ENCODE results near the gene FZD10. TPM values are rescaled to one million over a fixed set of nuclear protein-coding genes. Genes with fewer than 3 reads are reported as not detected.

Gene FZD10
- total and polyA plus RNA-seq, 2 experiments from 2014 or later, result 0.11 to 0.45 TPM

DNA sequence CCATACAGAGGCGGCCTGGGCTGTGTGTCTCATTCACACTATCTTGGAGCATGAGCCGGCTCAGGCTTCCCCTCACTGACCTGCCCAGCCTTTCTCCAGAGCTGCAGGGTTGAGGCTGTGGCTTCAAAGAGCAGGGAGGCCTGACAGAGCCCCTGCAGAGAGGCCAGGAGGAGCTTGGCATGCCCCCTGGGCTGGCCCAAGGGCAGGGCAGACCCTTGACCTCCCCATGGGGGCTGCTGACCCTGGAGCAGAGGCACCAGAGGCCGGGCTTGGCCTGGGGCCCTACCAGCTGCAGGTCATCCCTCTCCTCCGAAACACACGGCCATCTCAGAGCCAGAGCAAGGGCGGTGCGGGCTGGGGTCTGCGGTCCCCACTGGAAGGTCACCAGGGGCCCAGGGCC is 46.6 kb upstream of the FZD10 start:
- Mint-ChIP-seq H3K4me3 (no peak overlapping the region), H3K27ac (no peak overlapping the region), H3K9me3 (peaks cover 97% of the 10 kb centered on the region), H3K27me3 (ENCODE audit: insufficient read depth, low read depth, poor library complexity) (peaks cover 6% of the 10 kb centered on the region), H3K36me3 (ENCODE audit: low read depth) (peaks cover 50% of the 10 kb centered on the region), H3K4me1 (no peaks in the 10 kb centered on the region)
- Histone ChIP-seq H2AFZ (no peak overlapping the region), H3K4me2 (no peak overlapping the region), H3K27ac (ENCODE audit: low read depth) (no peak overlapping the region), H3K79me2 (replicated peaks; ENCODE audit: insufficient read depth) (no peaks in the 10 kb centered on the region), H3K36me3 (ENCODE audit: insufficient read depth) (no peaks in the 10 kb centered on the region), H3K9me2 (ENCODE audit: insufficient read depth) (no peaks in the 10 kb centered on the region), H3F3A (replicated peaks; ENCODE audit: low read depth) (no peaks in the 10 kb centered on the region), H3K27me3 (ENCODE audit: insufficient read depth) (no peaks in the 10 kb centered on the region), H3K4me1 (ENCODE audit: insufficient read depth) (no peaks in the 10 kb centered on the region), H3K4me3 (no peak overlapping the region), H4K20me1 (replicated peaks; ENCODE audit: insufficient read depth) (no peaks in the 10 kb centered on the region)
- ATAC-seq (no peak), DNase-seq (ENCODE audit: low spot score) (no peak)
- TF ChIP-seq CREB1 (CRISPR knock-in tag; IDR thresholded peaks at IDR 0.05; ENCODE audit: low read depth) (no peak), EZH2 (IDR thresholded peaks at IDR 0.05; ENCODE audit: low read depth, unreplicated experiment) (no peak), EZH2phosphoT487 (IDR thresholded peaks at IDR 0.05; ENCODE audit: unreplicated experiment) (no peak), ZNF331 (CRISPR knock-in tag; IDR thresholded peaks at IDR 0.05; ENCODE audit: low read depth) (no peak), NANOG (IDR thresholded peaks at IDR 0.05; ENCODE audit: borderline replicate concordance) (no peak), POLR2AphosphoS5 (IDR thresholded peaks at IDR 0.05; ENCODE audit: low read depth) (no peak)
- TF ChIP-seq, protein P1, sequence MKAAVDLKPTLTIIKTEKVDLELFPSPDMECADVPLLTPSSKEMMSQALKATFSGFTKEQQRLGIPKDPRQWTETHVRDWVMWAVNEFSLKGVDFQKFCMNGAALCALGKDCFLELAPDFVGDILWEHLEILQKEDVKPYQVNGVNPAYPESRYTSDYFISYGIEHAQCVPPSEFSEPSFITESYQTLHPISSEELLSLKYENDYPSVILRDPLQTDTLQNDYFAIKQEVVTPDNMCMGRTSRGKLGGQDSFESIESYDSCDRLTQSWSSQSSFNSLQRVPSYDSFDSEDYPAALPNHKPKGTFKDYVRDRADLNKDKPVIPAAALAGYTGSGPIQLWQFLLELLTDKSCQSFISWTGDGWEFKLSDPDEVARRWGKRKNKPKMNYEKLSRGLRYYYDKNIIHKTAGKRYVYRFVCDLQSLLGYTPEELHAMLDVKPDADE (IDR thresholded peaks at IDR 0.05), result no peak

DNA sequence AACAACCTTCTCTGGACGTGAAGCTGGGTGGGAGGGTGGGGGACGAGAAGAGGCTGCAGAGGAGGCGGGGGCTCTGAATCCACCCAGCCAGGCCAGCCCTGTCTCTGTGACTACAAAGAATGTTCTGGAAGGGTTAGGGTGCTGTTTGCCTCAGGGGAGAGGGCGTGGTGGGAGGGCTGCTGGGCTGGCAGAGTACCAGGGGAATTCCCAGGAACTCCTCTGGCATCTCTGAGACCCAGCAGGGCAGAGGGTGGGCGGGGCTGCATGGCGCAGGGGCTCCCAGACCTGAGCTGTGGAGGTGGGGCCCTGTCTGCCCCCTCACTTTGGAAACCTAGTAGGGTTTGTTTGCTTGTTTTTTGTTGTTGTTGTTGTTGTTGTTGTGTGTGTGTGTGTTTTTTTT is 45.5 kb upstream of the FZD10 start:
- Histone ChIP-seq H3F3A (replicated peaks; ENCODE audit: low read depth) (no peaks in the 10 kb centered on the region), H3K27ac (ENCODE audit: low read depth) (no peak overlapping the region), H4K20me1 (replicated peaks; ENCODE audit: insufficient read depth) (no peaks in the 10 kb centered on the region), H3K79me2 (replicated peaks; ENCODE audit: insufficient read depth) (no peaks in the 10 kb centered on the region), H3K9me2 (ENCODE audit: insufficient read depth) (no peaks in the 10 kb centered on the region), H3K27me3 (ENCODE audit: insufficient read depth) (no peaks in the 10 kb centered on the region), H3K36me3 (ENCODE audit: insufficient read depth) (no peaks in the 10 kb centered on the region), H3K4me1 (ENCODE audit: insufficient read depth) (no peaks in the 10 kb centered on the region), H3K4me2 (no peak overlapping the region), H2AFZ (no peak overlapping the region), H3K4me3 (no peak overlapping the region)
- DNase-seq (ENCODE audit: low spot score) (no peak), ATAC-seq (no peak)
- H3K9me3 Mint-ChIP-seq, result peaks cover 97% of the 10 kb centered on the region
- H3K4me1 Mint-ChIP-seq, result no peaks in the 10 kb centered on the region; the same call in 2 of the 3 replicates
- H3K27ac Mint-ChIP-seq, result no peak overlapping the region
- no peak overlapping the region for H3K4me3 Mint-ChIP-seq
- H3K36me3 Mint-ChIP-seq (ENCODE audit: low read depth), result peaks cover 52% of the 10 kb centered on the region
- peaks cover 8% of the 10 kb centered on the region for H3K27me3 Mint-ChIP-seq (ENCODE audit: insufficient read depth, low read depth, poor library complexity)
- TF ChIP-seq, protein P2, sequence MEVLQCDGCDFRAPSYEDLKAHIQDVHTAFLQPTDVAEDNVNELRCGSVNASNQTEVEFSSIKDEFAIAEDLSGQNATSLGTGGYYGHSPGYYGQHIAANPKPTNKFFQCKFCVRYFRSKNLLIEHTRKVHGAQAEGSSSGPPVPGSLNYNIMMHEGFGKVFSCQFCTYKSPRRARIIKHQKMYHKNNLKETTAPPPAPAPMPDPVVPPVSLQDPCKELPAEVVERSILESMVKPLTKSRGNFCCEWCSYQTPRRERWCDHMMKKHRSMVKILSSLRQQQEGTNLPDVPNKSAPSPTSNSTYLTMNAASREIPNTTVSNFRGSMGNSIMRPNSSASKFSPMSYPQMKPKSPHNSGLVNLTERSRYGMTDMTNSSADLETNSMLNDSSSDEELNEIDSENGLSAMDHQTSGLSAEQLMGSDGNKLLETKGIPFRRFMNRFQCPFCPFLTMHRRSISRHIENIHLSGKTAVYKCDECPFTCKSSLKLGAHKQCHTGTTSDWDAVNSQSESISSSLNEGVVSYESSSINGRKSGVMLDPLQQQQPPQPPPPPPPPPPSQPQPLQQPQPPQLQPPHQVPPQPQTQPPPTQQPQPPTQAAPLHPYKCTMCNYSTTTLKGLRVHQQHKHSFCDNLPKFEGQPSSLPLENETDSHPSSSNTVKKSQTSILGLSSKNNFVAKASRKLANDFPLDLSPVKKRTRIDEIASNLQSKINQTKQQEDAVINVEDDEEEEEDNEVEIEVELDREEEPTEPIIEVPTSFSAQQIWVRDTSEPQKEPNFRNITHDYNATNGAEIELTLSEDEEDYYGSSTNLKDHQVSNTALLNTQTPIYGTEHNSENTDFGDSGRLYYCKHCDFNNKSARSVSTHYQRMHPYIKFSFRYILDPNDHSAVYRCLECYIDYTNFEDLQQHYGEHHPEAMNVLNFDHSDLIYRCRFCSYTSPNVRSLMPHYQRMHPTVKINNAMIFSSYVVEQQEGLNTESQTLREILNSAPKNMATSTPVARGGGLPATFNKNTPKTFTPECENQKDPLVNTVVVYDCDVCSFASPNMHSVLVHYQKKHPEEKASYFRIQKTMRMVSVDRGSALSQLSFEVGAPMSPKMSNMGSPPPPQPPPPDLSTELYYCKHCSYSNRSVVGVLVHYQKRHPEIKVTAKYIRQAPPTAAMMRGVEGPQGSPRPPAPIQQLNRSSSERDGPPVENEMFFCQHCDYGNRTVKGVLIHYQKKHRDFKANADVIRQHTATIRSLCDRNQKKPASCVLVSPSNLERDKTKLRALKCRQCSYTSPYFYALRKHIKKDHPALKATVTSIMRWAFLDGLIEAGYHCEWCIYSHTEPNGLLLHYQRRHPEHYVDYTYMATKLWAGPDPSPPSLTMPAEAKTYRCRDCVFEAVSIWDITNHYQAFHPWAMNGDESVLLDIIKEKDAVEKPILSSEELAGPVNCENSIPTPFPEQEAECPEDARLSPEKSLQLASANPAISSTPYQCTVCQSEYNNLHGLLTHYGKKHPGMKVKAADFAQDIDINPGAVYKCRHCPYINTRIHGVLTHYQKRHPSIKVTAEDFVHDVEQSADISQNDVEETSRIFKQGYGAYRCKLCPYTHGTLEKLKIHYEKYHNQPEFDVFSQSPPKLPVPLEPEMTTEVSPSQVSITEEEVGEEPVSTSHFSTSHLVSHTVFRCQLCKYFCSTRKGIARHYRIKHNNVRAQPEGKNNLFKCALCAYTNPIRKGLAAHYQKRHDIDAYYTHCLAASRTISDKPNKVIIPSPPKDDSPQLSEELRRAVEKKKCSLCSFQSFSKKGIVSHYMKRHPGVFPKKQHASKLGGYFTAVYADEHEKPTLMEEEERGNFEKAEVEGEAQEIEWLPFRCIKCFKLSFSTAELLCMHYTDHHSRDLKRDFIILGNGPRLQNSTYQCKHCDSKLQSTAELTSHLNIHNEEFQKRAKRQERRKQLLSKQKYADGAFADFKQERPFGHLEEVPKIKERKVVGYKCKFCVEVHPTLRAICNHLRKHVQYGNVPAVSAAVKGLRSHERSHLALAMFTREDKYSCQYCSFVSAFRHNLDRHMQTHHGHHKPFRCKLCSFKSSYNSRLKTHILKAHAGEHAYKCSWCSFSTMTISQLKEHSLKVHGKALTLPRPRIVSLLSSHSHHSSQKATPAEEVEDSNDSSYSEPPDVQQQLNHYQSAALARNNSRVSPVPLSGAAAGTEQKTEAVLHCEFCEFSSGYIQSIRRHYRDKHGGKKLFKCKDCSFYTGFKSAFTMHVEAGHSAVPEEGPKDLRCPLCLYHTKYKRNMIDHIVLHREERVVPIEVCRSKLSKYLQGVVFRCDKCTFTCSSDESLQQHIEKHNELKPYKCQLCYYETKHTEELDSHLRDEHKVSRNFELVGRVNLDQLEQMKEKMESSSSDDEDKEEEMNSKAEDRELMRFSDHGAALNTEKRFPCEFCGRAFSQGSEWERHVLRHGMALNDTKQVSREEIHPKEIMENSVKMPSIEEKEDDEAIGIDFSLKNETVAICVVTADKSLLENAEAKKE (CRISPR knock-in tag; IDR thresholded peaks at IDR 0.05), result no peak
- TF ChIP-seq EZH2 (IDR thresholded peaks at IDR 0.05; ENCODE audit: low read depth, unreplicated experiment) (no peak), NANOG (IDR thresholded peaks at IDR 0.05; ENCODE audit: borderline replicate concordance) (no peak), ZNF331 (CRISPR knock-in tag; IDR thresholded peaks at IDR 0.05; ENCODE audit: low read depth) (no peak), JUNB (IDR thresholded peaks at IDR 0.05; ENCODE audit: unreplicated experiment) (no peak), EZH2phosphoT487 (IDR thresholded peaks at IDR 0.05; ENCODE audit: unreplicated experiment) (no peak)
- TF ChIP-seq, protein P3, sequence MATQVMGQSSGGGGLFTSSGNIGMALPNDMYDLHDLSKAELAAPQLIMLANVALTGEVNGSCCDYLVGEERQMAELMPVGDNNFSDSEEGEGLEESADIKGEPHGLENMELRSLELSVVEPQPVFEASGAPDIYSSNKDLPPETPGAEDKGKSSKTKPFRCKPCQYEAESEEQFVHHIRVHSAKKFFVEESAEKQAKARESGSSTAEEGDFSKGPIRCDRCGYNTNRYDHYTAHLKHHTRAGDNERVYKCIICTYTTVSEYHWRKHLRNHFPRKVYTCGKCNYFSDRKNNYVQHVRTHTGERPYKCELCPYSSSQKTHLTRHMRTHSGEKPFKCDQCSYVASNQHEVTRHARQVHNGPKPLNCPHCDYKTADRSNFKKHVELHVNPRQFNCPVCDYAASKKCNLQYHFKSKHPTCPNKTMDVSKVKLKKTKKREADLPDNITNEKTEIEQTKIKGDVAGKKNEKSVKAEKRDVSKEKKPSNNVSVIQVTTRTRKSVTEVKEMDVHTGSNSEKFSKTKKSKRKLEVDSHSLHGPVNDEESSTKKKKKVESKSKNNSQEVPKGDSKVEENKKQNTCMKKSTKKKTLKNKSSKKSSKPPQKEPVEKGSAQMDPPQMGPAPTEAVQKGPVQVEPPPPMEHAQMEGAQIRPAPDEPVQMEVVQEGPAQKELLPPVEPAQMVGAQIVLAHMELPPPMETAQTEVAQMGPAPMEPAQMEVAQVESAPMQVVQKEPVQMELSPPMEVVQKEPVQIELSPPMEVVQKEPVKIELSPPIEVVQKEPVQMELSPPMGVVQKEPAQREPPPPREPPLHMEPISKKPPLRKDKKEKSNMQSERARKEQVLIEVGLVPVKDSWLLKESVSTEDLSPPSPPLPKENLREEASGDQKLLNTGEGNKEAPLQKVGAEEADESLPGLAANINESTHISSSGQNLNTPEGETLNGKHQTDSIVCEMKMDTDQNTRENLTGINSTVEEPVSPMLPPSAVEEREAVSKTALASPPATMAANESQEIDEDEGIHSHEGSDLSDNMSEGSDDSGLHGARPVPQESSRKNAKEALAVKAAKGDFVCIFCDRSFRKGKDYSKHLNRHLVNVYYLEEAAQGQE (IDR thresholded peaks at IDR 0.05; ENCODE audit: unreplicated experiment), result no peak

Data from GM23338 (cell line).